Kidney epithelial cell (primary cell): ENCODE data around the gene OR10H4. TPM values are rescaled to one million over a fixed set of nuclear protein-coding genes. Genes with fewer than 3 reads are reported as not detected.
"Not testable (repeated sequence)": the region's sequence is repeated elsewhere in the genome, so short reads cannot be mapped to it uniquely, and the experiment has no call there.

Experiments used
- DNase-seq: peaks from one replicate; pipeline ENCODE4 v3.0.0-alpha.2; 2010; ENCODE audit warnings: low read depth
- H3K27me3 ChIP-seq: 2 replicates; pipeline ENCODE4 v1.6.0; 2011; ENCODE audit warnings: low read length; ENCODE audit not compliant: control insufficient read depth, insufficient read depth
- H3K36me3 ChIP-seq: 2 replicates; pipeline ENCODE4 v1.5.1; 2011; ENCODE audit warnings: low read length; ENCODE audit not compliant: control insufficient read depth, insufficient read depth
- H3K4me3 ChIP-seq: 2 replicates; pipeline ENCODE4 v1.5.1; 2011; ENCODE audit warnings: low read depth, mild to moderate bottlenecking, control low read depth, low read length
- CTCF ChIP-seq: IDR thresholded peaks from 2 replicates; pipeline ENCODE4 v1.5.1; 2011; ENCODE audit warnings: mild to moderate bottlenecking, moderate library complexity, low read length, control low read depth, inconsistent platforms; ENCODE audit not compliant: insufficient read depth, poor library complexity, severe bottlenecking
- total RNA-seq: library from RNA; depleted of rRNA; stranded (reverse); fragments of >200 nt; gene quantifications from 2 replicates; pipeline ENCODE4 v1.2.3, GENCODE V29; 2015

OR10H4 gene
- total RNA-seq, result not detected in 2 replicates

- no peak for TF ChIP-seq CTCF
Measured at GRCh38 chr19:15948223-15949058, at the start of gene OR10H4. TSS of gene OR10H4 (plus strand) at chr19:15949008. CDS start at chr19:15949008, 0 bp downstream.

GRCh38 chr19:15899561-15899960 is 49.2 kb upstream of the OR10H4 start:
- not testable (repeated sequence) for DNase-seq, H3K27me3 ChIP-seq, H3K36me3 ChIP-seq
- peak overlapping the region; percentile 7 for H3K4me3 ChIP-seq

More at GRCh38 chr19:15948223-15949058, at the start of gene OR10H4:
- Histone ChIP-seq H3K27me3 (no peaks in the 10 kb centered on the region), H3K36me3 (no peaks in the 10 kb centered on the region), H3K4me3 (no peak within 1 kb of the TSS)
- no peak for DNase-seq

- H3K4me3 ChIP-seq, result peak overlapping the region; percentile 7
- not testable (repeated sequence) for H3K36me3 ChIP-seq, DNase-seq, H3K27me3 ChIP-seq
Measured at GRCh38 chr19:15900032-15900431, 48.8 kb upstream of the OR10H4 start.

- no peak overlapping the region for H3K4me3 ChIP-seq
- no peaks in the 10 kb centered on the region for H3K27me3 ChIP-seq
- no peaks in the 10 kb centered on the region for H3K36me3 ChIP-seq
- no peak for TF ChIP-seq CTCF
- no peak for DNase-seq
Measured at GRCh38 chr19:15900504-15900903, 48.3 kb upstream of the OR10H4 start.

- no peaks in the 10 kb centered on the region for H3K36me3 ChIP-seq
- no peak for TF ChIP-seq CTCF
- DNase-seq, result no peak
- H3K4me3 ChIP-seq, result no peak overlapping the region
- H3K27me3 ChIP-seq, result no peaks in the 10 kb centered on the region
Measured at GRCh38 chr19:15902254-15902653, 46.6 kb upstream of the OR10H4 start.

- H3K36me3 ChIP-seq, H3K4me3 ChIP-seq, H3K27me3 ChIP-seq, DNase-seq: not testable (repeated sequence)
Measured at GRCh38 chr19:15902898-15903297, 45.9 kb upstream of the OR10H4 start.

GRCh38 chr19:15905026-15905425 is 43.8 kb upstream of the OR10H4 start:
- no peak overlapping the region for H3K4me3 ChIP-seq
- no peak for DNase-seq
- no peaks in the 10 kb centered on the region for H3K36me3 ChIP-seq
- TF ChIP-seq CTCF, result no peak
- no peaks in the 10 kb centered on the region for H3K27me3 ChIP-seq
